Right kidney (tissue), 1 donor: ENCODE results near the gene EVX2.

ENCODE experiments used
- DNase-seq: peaks from one replicate; pipeline ENCODE4 v3.0.0-alpha.2; 2016

EVX2 gene

GRCh38 chr2:176082824-176083751 is 674 bp downstream of the EVX2 start:
- DNase-seq, result peak; percentile 83

GRCh38 chr2:176082525-176082823 is 1.3 kb downstream of the EVX2 start:
- no peak for DNase-seq

GRCh38 chr2:176081837-176082524 is 1.8 kb downstream of the EVX2 start:
- peak; percentile 92 for DNase-seq

GRCh38 chr2:176081376-176081836 is 2.4 kb downstream of the EVX2 start:
- no peak for DNase-seq

GRCh38 chr2:176080540-176081375 is 3.0 kb downstream of the EVX2 start:
- DNase-seq, result peak; percentile 85

- peak; percentile 75 for DNase-seq
Observed at GRCh38 chr2:176079831-176080539, 3.8 kb downstream of the EVX2 start.

GRCh38 chr2:176079285-176079830 is 4.4 kb downstream of the EVX2 start:
- peak; percentile 63 for DNase-seq

GRCh38 chr2:176078541-176079284 is 5.0 kb downstream of the EVX2 start:
- peak; percentile 70 for DNase-seq

GRCh38 chr2:176076796-176077195 is 7.0 kb downstream of the EVX2 start:
- DNase-seq, result peak; percentile 48

GRCh38 chr2:176076063-176076462 is 7.7 kb downstream of the EVX2 start:
- DNase-seq, result no peak

GRCh38 chr2:176075481-176075880 is 8.3 kb downstream of the EVX2 start:
- peak; percentile 50 for DNase-seq

GRCh38 chr2:176074919-176075425 is 8.8 kb downstream of the EVX2 start:
- no peak for DNase-seq

GRCh38 chr2:176072951-176073904 is 10.5 kb downstream of the EVX2 start:
- peak; percentile 60 for DNase-seq

GRCh38 chr2:176072292-176072669 is 11.5 kb downstream of the EVX2 start:
- DNase-seq, result no peak

- DNase-seq, result peak; percentile 60
Observed at GRCh38 chr2:176071330-176072291, 12.2 kb downstream of the EVX2 start.

- DNase-seq, result peak; percentile 63
Observed at GRCh38 chr2:176068419-176068832, 15.3 kb downstream of the EVX2 start.

- peak; percentile 78 for DNase-seq
Observed at GRCh38 chr2:176067589-176068418, 16.0 kb downstream of the EVX2 start.
